H9 (cell line): ENCODE results near the gene OLA1. TPM values are rescaled to one million over a fixed set of nuclear protein-coding genes. Genes with fewer than 3 reads are reported as not detected.

ENCODE experiments used
- DNase-seq: peaks from one replicate; pipeline ENCODE4 v3.0.0-alpha.2; 2017
- H2AFZ ChIP-seq: one replicate; pipeline ENCODE4 v1.6.1; 2013; ENCODE audit warnings: mild to moderate bottlenecking, low read length, control low read depth, moderate library complexity
- H2AK5ac ChIP-seq: 2 replicates; pipeline ENCODE4 v1.6.1; 2013; ENCODE audit warnings: low read length, control low read depth, mixed read lengths; ENCODE audit not compliant: insufficient read length
- H2BK120ac ChIP-seq: one replicate; pipeline ENCODE4 v1.6.1; 2013; ENCODE audit warnings: low read depth, mild to moderate bottlenecking, low read length, control low read depth, inconsistent platforms; ENCODE audit not compliant: poor library complexity, severe bottlenecking
- H2BK12ac ChIP-seq: 2 replicates; pipeline ENCODE4 v1.6.1; 2013; ENCODE audit warnings: low read length, control low read depth, mixed read lengths, low read depth; ENCODE audit not compliant: insufficient read length
- H2BK15ac ChIP-seq: 2 replicates; pipeline ENCODE4 v1.6.1; 2013; ENCODE audit warnings: low read depth, low read length, control low read depth
- H2BK20ac ChIP-seq: one replicate; pipeline ENCODE4 v1.6.1; 2013; ENCODE audit warnings: low read depth, mild to moderate bottlenecking, low read length, control low read depth, inconsistent platforms; ENCODE audit not compliant: poor library complexity, severe bottlenecking
- H2BK5ac ChIP-seq: 2 replicates; pipeline ENCODE4 v1.6.1; 2013; ENCODE audit warnings: low read length, control low read depth, mixed read lengths; ENCODE audit not compliant: insufficient read length
- H3K14ac ChIP-seq: 2 replicates; pipeline ENCODE4 v1.6.1; 2013; ENCODE audit warnings: low read length, control low read depth; ENCODE audit not compliant: insufficient read depth
- H3K18ac ChIP-seq: 2 replicates; pipeline ENCODE4 v1.6.1; 2013; ENCODE audit warnings: low read depth, mild to moderate bottlenecking, mixed read lengths, low read length, control low read depth; ENCODE audit not compliant: insufficient read length
- H3K23ac ChIP-seq: 2 replicates; pipeline ENCODE4 v1.6.1; 2013; ENCODE audit warnings: low read length, control low read depth, mixed read lengths, low read depth; ENCODE audit not compliant: insufficient read length
- H3K23me2 ChIP-seq: 2 replicates; pipeline ENCODE4 v1.6.1; 2013; ENCODE audit warnings: low read depth, mild to moderate bottlenecking, mixed read lengths, low read length, control low read depth; ENCODE audit not compliant: insufficient read length, poor library complexity, severe bottlenecking
- H3K27ac ChIP-seq: 2 replicates; pipeline ENCODE4 v1.5.1; 2013; ENCODE audit warnings: low read length, control low read depth, mixed read lengths, low read depth; ENCODE audit not compliant: insufficient read length
- H3K27me3 ChIP-seq: 2 replicates; pipeline ENCODE4 v1.6.1; 2013; ENCODE audit warnings: low read length, control low read depth, inconsistent platforms; ENCODE audit not compliant: insufficient read depth
- H3K4ac ChIP-seq: 2 replicates; pipeline ENCODE4 v1.6.1; 2013; ENCODE audit warnings: low read depth, mild to moderate bottlenecking, control low read depth, inconsistent platforms, low read length, moderate library complexity
- H3K4me1 ChIP-seq: 2 replicates; pipeline ENCODE4 v1.6.1; 2013; ENCODE audit warnings: low read length, control low read depth, inconsistent platforms; ENCODE audit not compliant: insufficient read depth
- H3K4me2 ChIP-seq: 2 replicates; pipeline ENCODE4 v1.6.1; 2013; ENCODE audit warnings: low read length, control low read depth, mixed read lengths; ENCODE audit not compliant: insufficient read length, insufficient read depth
- H3K56ac ChIP-seq: 2 replicates; pipeline ENCODE4 v1.6.1; 2013; ENCODE audit warnings: low read depth, mild to moderate bottlenecking, mixed read lengths, low read length, control low read depth; ENCODE audit not compliant: insufficient read length
- H3K79me1 ChIP-seq: 2 replicates; pipeline ENCODE4 v1.6.1; 2013; ENCODE audit warnings: low read depth, mild to moderate bottlenecking, moderate library complexity, low read length, control low read depth, inconsistent platforms; ENCODE audit not compliant: insufficient read depth, poor library complexity, severe bottlenecking
- H3K79me2 ChIP-seq: 2 replicates; pipeline ENCODE4 v1.6.1; 2013; ENCODE audit warnings: low read length, control low read depth, inconsistent platforms; ENCODE audit not compliant: insufficient read depth
- H3K9ac ChIP-seq: 2 replicates; pipeline ENCODE4 v1.6.1; 2013; ENCODE audit warnings: low read length, control low read depth, mixed read lengths; ENCODE audit not compliant: insufficient read length; ENCODE audit errors: extremely low read depth
- H3K9me3 ChIP-seq: one replicate; pipeline ENCODE4 v1.6.1; 2013; ENCODE audit warnings: low read depth, low read length, inconsistent platforms; ENCODE audit not compliant: control insufficient read depth
- H3T11ph ChIP-seq: one replicate; pipeline ENCODE4 v1.6.1; 2013; ENCODE audit warnings: mild to moderate bottlenecking, low read length, control low read depth, inconsistent platforms
- H4K20me1 ChIP-seq: one replicate; pipeline ENCODE4 v1.6.1; 2013; ENCODE audit not compliant: control insufficient read depth, insufficient read length, insufficient read depth
- H4K5ac ChIP-seq: 2 replicates; pipeline ENCODE4 v1.6.1; 2013; ENCODE audit warnings: low read depth, mild to moderate bottlenecking, mixed read lengths, low read length, control low read depth; ENCODE audit not compliant: insufficient read length
- H4K8ac ChIP-seq: replicated peaks from 2 replicates; pipeline ENCODE4 v1.6.1; 2013; ENCODE audit warnings: low read length, control low read depth, mixed read lengths, low read depth; ENCODE audit not compliant: insufficient read length
- H4K91ac ChIP-seq: 2 replicates; pipeline ENCODE4 v1.6.1; 2013; ENCODE audit warnings: low read depth, mild to moderate bottlenecking, moderate library complexity, mixed read lengths, low read length, control low read depth; ENCODE audit not compliant: insufficient read length
- H3K27ac Mint-ChIP-seq, 3 experiments: 2 replicates in 2 of 3; 3 replicates in 1 of 3; pipeline ENCODE4 v1.8.0; 2020 to 2021; ENCODE audit warnings: mixed read lengths in 3 of 3, mild to moderate bottlenecking in 1 of 3, moderate library complexity in 1 of 3
- H3K27me3 Mint-ChIP-seq: 2 replicates; pipeline ENCODE4 v1.8.0; 2021; ENCODE audit warnings: low read depth, mild to moderate bottlenecking, moderate library complexity, mixed read lengths
- H3K36me3 Mint-ChIP-seq, 3 experiments: 2 replicates in 2 of 3; 3 replicates in 1 of 3; pipeline ENCODE4 v1.8.0; 2020 to 2021; ENCODE audit warnings: low read depth in 3 of 3, mixed read lengths in 3 of 3; ENCODE audit not compliant: insufficient read depth in 1 of 3
- H3K4me1 Mint-ChIP-seq, 2 experiments: 2 replicates each; pipeline ENCODE4 v1.8.0; 2020; ENCODE audit warnings: mixed read lengths in 2 of 2
- H3K4me3 Mint-ChIP-seq, 2 experiments: 2 replicates in 1 of 2; 3 replicates in 1 of 2; pipeline ENCODE4 v1.8.0; 2020 to 2021; ENCODE audit warnings: mild to moderate bottlenecking in 2 of 2, mixed read lengths in 2 of 2, moderate library complexity in 1 of 2
- H3K9me3 Mint-ChIP-seq, 2 experiments: 2 replicates in 1 of 2; 3 replicates in 1 of 2; pipeline ENCODE4 v1.8.0; 2020; ENCODE audit warnings: mild to moderate bottlenecking in 2 of 2, mixed read lengths in 2 of 2, moderate library complexity in 1 of 2
- total RNA-seq: library from RNA; stranded (reverse); gene quantifications from 2 replicates; pipeline ENCODE4 v1.2.1, GENCODE V29; 2021
- TF ChIP-seq, protein P1 (sequence below): fragments of 200-600 bp; sonication (generic); conservative IDR thresholded peaks from 3 replicates; pipeline ENCODE4 v1.8.0; 2021; ENCODE audit warnings: antibody characterized with exemption, mild to moderate bottlenecking

The OLA1 gene
- total RNA-seq, 1 experiment from 2014 or later: 133 TPM

DNA sequence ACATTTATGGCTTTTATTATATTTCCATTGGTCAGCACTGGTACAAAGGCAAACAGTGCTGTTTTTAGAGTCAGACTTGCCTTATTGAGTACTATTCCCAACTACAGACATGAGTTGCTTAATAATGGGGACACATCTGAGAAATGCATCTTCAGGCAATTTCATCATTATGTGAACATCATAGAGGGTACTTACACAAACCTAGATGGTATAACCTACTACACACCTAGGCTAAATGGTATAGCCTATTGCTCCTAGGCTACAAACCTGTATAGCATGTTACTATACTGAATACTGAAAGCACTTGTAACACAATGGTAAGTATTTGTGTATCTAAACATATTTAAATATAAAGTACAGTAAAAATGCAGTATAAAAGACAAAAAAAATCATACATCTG is 36.4 kb downstream of the OLA1 start:
- Histone ChIP-seq H3K4me2 (no peak overlapping the region), H3K23ac (no peak overlapping the region), H3K9me3 (no peaks in the 10 kb centered on the region), H4K20me1 (no peaks in the 10 kb centered on the region), H3K27me3 (no peaks in the 10 kb centered on the region), H4K91ac (no peak overlapping the region), H3K23me2 (no peaks in the 10 kb centered on the region), H2BK20ac (no peak overlapping the region), H2BK120ac (no peak overlapping the region), H2BK12ac (no peak overlapping the region), H3K9ac (no peak overlapping the region), H3K79me1 (peaks cover 4% of the 10 kb centered on the region), H3K79me2 (no peaks in the 10 kb centered on the region), H3K27ac (no peak overlapping the region), H4K8ac (no peak overlapping the region), H3K4me1 (no peaks in the 10 kb centered on the region), H3T11ph (no peak overlapping the region), H2AK5ac (no peak overlapping the region), H3K56ac (no peak overlapping the region), H3K4ac (no peak overlapping the region), H2AFZ (no peak overlapping the region), H4K5ac (no peak overlapping the region), H3K18ac (no peak overlapping the region), H2BK15ac (no peak overlapping the region), H2BK5ac (no peak overlapping the region), H3K14ac (no peak overlapping the region)
- H3K4me3 Mint-ChIP-seq: no peak overlapping the region
- peaks cover 0 to 14% of the 10 kb centered on the region in 2 experiments; a peak in 2 of 4 replicates for H3K4me1 Mint-ChIP-seq
- no peak for DNase-seq
- TF ChIP-seq, protein P1, sequence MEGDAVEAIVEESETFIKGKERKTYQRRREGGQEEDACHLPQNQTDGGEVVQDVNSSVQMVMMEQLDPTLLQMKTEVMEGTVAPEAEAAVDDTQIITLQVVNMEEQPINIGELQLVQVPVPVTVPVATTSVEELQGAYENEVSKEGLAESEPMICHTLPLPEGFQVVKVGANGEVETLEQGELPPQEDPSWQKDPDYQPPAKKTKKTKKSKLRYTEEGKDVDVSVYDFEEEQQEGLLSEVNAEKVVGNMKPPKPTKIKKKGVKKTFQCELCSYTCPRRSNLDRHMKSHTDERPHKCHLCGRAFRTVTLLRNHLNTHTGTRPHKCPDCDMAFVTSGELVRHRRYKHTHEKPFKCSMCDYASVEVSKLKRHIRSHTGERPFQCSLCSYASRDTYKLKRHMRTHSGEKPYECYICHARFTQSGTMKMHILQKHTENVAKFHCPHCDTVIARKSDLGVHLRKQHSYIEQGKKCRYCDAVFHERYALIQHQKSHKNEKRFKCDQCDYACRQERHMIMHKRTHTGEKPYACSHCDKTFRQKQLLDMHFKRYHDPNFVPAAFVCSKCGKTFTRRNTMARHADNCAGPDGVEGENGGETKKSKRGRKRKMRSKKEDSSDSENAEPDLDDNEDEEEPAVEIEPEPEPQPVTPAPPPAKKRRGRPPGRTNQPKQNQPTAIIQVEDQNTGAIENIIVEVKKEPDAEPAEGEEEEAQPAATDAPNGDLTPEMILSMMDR: no peak
- H3K27ac Mint-ChIP-seq: no peak overlapping the region
- no peaks in the 10 kb centered on the region for H3K27me3 Mint-ChIP-seq
- H3K36me3 Mint-ChIP-seq: no peaks in the 10 kb centered on the region
- no peaks in the 10 kb centered on the region for H3K9me3 Mint-ChIP-seq
